ENCODE results near the gene SLAMF9. TPM values are rescaled to one million over a fixed set of nuclear protein-coding genes. Genes with fewer than 3 reads are reported as not detected.

Gene SLAMF9
- total RNA-seq, 1 experiment from 2014 or later: not detected

DNA sequence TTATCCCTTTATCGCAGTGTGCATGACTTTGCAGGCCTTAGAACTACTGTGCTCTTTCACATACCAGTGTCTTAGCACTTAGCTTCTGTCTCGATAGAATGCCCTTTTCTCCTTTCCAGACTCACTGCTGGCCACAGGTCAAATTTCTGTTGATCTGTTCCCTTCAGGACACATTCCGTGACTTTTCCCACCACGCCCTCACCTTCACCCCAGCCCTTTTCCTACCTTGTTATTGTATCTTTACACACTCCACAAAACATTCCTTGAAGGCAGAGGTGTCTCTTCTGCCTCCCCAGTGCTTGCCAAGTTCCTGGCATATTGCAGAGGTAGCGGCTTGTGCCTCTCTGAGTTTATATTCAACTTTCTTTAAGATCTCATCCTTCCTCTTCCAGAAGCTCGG is 4.9 kb downstream of the SLAMF9 start (continued):
- TF ChIP-seq, protein P1, sequence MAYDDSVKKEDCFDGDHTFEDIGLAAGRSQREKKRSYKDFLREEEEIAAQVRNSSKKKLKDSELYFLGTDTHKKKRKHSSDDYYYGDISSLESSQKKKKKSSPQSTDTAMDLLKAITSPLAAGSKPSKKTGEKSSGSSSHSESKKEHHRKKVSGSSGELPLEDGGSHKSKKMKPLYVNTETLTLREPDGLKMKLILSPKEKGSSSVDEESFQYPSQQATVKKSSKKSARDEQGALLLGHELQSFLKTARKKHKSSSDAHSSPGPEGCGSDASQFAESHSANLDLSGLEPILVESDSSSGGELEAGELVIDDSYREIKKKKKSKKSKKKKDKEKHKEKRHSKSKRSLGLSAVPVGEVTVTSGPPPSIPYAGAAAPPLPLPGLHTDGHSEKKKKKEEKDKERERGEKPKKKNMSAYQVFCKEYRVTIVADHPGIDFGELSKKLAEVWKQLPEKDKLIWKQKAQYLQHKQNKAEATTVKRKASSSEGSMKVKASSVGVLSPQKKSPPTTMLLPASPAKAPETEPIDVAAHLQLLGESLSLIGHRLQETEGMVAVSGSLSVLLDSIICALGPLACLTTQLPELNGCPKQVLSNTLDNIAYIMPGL (CRISPR knock-in tag; IDR thresholded peaks at IDR 0.05): no peak
- TF ChIP-seq, protein P2, sequence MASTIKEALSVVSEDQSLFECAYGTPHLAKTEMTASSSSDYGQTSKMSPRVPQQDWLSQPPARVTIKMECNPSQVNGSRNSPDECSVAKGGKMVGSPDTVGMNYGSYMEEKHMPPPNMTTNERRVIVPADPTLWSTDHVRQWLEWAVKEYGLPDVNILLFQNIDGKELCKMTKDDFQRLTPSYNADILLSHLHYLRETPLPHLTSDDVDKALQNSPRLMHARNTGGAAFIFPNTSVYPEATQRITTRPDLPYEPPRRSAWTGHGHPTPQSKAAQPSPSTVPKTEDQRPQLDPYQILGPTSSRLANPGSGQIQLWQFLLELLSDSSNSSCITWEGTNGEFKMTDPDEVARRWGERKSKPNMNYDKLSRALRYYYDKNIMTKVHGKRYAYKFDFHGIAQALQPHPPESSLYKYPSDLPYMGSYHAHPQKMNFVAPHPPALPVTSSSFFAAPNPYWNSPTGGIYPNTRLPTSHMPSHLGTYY (CRISPR knock-in tag; IDR thresholded peaks at IDR 0.05): no peak
- TF ChIP-seq ELF4 (CRISPR knock-in tag; IDR thresholded peaks at IDR 0.05; ENCODE audit: low read depth): no peak
- TF ChIP-seq OVOL2 (CRISPR knock-in tag; IDR thresholded peaks at IDR 0.05; ENCODE audit: borderline replicate concordance): no peak
- no peak for TF ChIP-seq IRF2 (CRISPR knock-in tag; IDR thresholded peaks at IDR 0.05; ENCODE audit: borderline replicate concordance, low read depth)
- no peak for TF ChIP-seq TCF7 (CRISPR knock-in tag; IDR thresholded peaks at IDR 0.05; ENCODE audit: low read depth)

DNA sequence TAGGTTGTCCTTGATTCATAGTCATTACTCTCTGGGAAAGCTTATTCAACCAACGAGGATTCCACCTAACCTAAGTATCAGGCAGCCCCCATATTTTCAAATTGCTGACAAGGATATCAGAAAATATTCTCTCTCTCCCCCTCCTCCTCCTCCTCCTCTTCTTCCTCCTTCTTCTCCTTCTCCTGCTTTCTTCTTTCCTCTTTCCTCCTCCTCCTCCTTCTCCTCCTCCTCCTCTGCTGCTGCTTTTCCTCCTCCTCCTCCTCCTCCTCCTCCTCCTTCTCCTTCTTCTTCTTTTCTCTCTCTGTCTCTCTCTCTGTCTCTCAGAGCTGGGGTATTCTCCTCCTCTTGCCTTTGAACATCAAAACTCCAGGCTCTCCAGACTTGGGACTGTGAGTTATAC is 6.1 kb downstream of the SLAMF9 start:
- H3K4me1 Mint-ChIP-seq: peaks cover 26% of the 10 kb centered on the region
- H3K27me3 Mint-ChIP-seq (ENCODE audit: low read depth): peaks cover 5% of the 10 kb centered on the region
- CTCF ChIA-PET: interaction anchor here (5.8 kb wide), 1 partner anchor 59 kb away, joined by 100 read pairs; no protein-coding TSS in a partner anchor
- POLR2A ChIA-PET: no interaction called here
- H3K9me3 Mint-ChIP-seq: no peaks in the 10 kb centered on the region
- no peak overlapping the region for H3K27ac Mint-ChIP-seq
- DNase-seq (ENCODE audit: low spot score): no peak
- no peak overlapping the region for H3K4me3 Mint-ChIP-seq
- ATAC-seq: no peak
- no peak for TF ChIP-seq ZBTB21 (CRISPR knock-in tag; IDR thresholded peaks at IDR 0.05; ENCODE audit: borderline replicate concordance)
- no peak for TF ChIP-seq GABPB1 (CRISPR knock-in tag; IDR thresholded peaks at IDR 0.05)
- TF ChIP-seq ZNF138 (CRISPR knock-in tag; conservative IDR thresholded peaks at IDR 0.05): no peak
- no peaks in the 10 kb centered on the region for H3K36me3 Mint-ChIP-seq

DNA sequence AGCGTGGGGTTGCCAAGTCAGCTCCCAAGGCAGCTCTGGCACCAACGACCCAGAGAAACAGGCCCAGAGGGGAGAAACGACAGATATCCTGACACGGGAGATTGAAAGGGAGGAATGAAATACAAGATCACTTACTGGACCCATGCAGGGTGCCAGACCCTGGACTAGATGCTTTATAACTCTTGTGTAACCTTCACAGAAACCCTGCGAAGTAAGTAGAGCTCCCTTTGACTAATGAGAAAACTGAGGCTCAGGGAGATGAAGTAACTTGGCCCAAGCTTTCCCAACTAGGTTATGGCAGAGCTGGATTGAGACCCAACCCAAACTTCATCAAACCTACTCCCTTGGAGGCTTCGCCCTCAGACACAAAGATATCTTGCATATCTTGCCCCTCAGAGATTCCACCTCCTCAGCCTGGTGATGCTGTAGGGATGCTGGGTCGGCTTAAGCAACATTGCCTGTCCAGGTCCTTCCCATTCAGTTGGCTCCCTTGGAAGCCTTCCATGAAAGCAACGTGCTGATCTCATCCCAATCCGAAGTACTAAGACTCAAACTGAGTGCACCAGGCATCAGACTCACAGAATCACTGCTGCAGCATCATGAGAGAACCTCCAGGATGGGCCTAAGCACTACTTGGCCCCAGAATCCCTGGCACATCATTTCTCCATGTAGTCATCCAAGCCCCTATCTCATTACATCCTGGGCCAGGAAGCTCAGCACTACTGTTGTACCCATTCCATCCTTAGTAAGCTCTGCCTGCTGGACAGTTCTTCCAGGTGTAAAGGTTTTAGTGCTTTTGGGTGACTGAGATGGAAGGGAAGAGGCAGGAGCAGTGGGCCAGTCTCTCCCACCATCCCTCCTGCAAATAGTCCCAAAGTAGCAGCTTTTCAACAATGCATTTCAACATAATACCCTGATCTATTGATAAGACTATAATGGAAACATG is 7.5 kb downstream of the SLAMF9 start:
- Mint-ChIP-seq H3K27me3 (ENCODE audit: low read depth) (no peaks in the 10 kb centered on the region; the same call in none of the 2 replicates), H3K9me3 (no peaks in the 10 kb centered on the region), H3K4me3 (peak overlapping the region; percentile 89), H3K4me1 (peaks cover 38% of the 10 kb centered on the region), H3K36me3 (no peaks in the 10 kb centered on the region), H3K27ac (peak overlapping the region; percentile 86)
- POLR2A ChIA-PET: interaction anchor here (0.6 to 2.9 kb wide), 7 partner anchors 8 to 61 kb away, joined by 3 to 8 read pairs (median 3); partner anchors contain the start of gene SLAMF9
- no peak for DNase-seq (ENCODE audit: low spot score)
- ATAC-seq: no peak
- TF ChIP-seq MYBL2 (CRISPR knock-in tag; IDR thresholded peaks at IDR 0.05) (no peak), CBFB (CRISPR knock-in tag; IDR thresholded peaks at IDR 0.05; ENCODE audit: low read depth) (0 out of 2 replicates have a peak, but pooled peaks have one; percentile 6)
- TF ChIP-seq, protein P3, sequence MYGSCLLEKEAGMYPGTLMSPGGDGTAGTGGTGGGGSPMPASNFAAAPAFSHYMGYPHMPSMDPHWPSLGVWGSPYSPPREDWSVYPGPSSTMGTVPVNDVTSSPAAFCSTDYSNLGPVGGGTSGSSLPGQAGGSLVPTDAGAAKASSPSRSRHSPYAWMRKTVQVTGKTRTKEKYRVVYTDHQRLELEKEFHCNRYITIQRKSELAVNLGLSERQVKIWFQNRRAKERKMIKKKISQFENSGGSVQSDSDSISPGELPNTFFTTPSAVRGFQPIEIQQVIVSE (CRISPR knock-in tag; IDR thresholded peaks at IDR 0.05; ENCODE audit: borderline replicate concordance): no peak
- TF ChIP-seq, protein P4, sequence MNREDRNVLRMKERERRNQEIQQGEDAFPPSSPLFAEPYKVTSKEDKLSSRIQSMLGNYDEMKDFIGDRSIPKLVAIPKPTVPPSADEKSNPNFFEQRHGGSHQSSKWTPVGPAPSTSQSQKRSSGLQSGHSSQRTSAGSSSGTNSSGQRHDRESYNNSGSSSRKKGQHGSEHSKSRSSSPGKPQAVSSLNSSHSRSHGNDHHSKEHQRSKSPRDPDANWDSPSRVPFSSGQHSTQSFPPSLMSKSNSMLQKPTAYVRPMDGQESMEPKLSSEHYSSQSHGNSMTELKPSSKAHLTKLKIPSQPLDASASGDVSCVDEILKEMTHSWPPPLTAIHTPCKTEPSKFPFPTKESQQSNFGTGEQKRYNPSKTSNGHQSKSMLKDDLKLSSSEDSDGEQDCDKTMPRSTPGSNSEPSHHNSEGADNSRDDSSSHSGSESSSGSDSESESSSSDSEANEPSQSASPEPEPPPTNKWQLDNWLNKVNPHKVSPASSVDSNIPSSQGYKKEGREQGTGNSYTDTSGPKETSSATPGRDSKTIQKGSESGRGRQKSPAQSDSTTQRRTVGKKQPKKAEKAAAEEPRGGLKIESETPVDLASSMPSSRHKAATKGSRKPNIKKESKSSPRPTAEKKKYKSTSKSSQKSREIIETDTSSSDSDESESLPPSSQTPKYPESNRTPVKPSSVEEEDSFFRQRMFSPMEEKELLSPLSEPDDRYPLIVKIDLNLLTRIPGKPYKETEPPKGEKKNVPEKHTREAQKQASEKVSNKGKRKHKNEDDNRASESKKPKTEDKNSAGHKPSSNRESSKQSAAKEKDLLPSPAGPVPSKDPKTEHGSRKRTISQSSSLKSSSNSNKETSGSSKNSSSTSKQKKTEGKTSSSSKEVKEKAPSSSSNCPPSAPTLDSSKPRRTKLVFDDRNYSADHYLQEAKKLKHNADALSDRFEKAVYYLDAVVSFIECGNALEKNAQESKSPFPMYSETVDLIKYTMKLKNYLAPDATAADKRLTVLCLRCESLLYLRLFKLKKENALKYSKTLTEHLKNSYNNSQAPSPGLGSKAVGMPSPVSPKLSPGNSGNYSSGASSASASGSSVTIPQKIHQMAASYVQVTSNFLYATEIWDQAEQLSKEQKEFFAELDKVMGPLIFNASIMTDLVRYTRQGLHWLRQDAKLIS (CRISPR knock-in tag; IDR thresholded peaks at IDR 0.05; ENCODE audit: borderline replicate concordance): 0 out of 2 replicates have a peak, but pooled peaks have one; percentile 25
- CTCF ChIA-PET: interaction anchor here (0.6 to 5.8 kb wide), 24 partner anchors 9 to 169 kb away, joined by 3 to 100 read pairs (median 4); partner anchors contain the start of genes ATP1A2, KCNJ9 and TAGLN2
